Esophagus muscularis mucosa (tissue), 4 donors: Measurements from ENCODE around the gene ZSCAN9. TPM values are rescaled to one million over a fixed set of nuclear protein-coding genes. Genes with fewer than 3 reads are reported as not detected.

Source experiments
- DNase-seq: peaks from one replicate; pipeline ENCODE4 v3.0.0-alpha.2; 2017; ENCODE audit errors: extremely low spot score
- H3K27ac ChIP-seq, 4 donors: fragments of 200-600 bp; sonication (generic); replicated peaks in 1 of 4; 1 replicate in 3 of 4; 2 replicates in 1 of 4; pipeline ENCODE4 v1.5.1; 2016 to 2019; ENCODE audit warnings: mild to moderate bottlenecking in 1 of 4
- H3K27me3 ChIP-seq, 4 donors: fragments of 200-600 bp; sonication (generic); one replicate each; pipeline versions ENCODE4 v1.5.1 to v1.6.0; 2016 to 2019
- H3K36me3 ChIP-seq, 4 donors: fragments of 200-600 bp; sonication (generic); one replicate each; pipeline ENCODE4 v1.5.1; 2016 to 2019
- H3K4me1 ChIP-seq, 4 donors: fragments of 200-600 bp; sonication (generic); one replicate each; pipeline ENCODE4 v1.5.1; 2016 to 2019
- H3K4me3 ChIP-seq, 4 donors: fragments of 200-600 bp; sonication (generic); 1 replicate in 2 of 4; 2 replicates in 2 of 4; pipeline ENCODE4 v1.5.1; 2016 to 2019; ENCODE audit warnings: mild to moderate bottlenecking in 4 of 4, moderate library complexity in 1 of 4
- H3K9me3 ChIP-seq, 4 donors: fragments of 200-600 bp; sonication (generic); 1 replicate in 3 of 4; 2 replicates in 1 of 4; pipeline ENCODE4 v1.5.1; 2016 to 2019
- CTCF ChIP-seq, 3 experiments: fragments of 200-600 bp in 2 of 3; fragments of 450-650 bp in 1 of 3; sonication (generic) in 2 of 3; IDR thresholded peaks; one replicate each; pipeline ENCODE4 v1.5.1; 2017 to 2019; ENCODE audit warnings: antibody characterized with exemption in 3 of 3, mild to moderate bottlenecking in 2 of 3, moderate library complexity in 1 of 3
- EP300 ChIP-seq: sonication (generic); formaldehyde crosslinking; IDR thresholded peaks from one replicate; pipeline ENCODE4 v1.6.1; 2017; ENCODE audit warnings: antibody characterized with exemption
- POLR2A ChIP-seq: fragments of 450-650 bp; IDR thresholded peaks from one replicate; pipeline ENCODE4 v1.6.1; 2017; ENCODE audit warnings: antibody characterized with exemption, moderate library complexity, mild to moderate bottlenecking, low read depth
- POLR2AphosphoS5 ChIP-seq, 2 donors: sonication (generic); formaldehyde crosslinking; IDR thresholded peaks; one replicate each; pipeline ENCODE4 v1.6.1; 2017; ENCODE audit warnings: antibody characterized with exemption in 2 of 2
- WGBS: methylation state at CpG from one replicate; pipeline ENCODE4 v1.1.5; 2018; 5-methylcytosine and 5-hydroxymethylcytosine counted together
- intact Hi-C: fragments of 100-400 bp; cut with DNase I; formaldehyde crosslinking; loops from one replicate; pipeline ENCODE4 v1.15.1; 2023
- total RNA-seq, 4 donors: library from RNA; depleted of rRNA; stranded (reverse); fragments of >200 nt; gene quantifications; one replicate each; pipeline versions ENCODE4 v1.1.0 to v1.2.1, GENCODE V29; 2016

The ZSCAN9 gene
- total RNA-seq, 4 donors from 2014 or later = 11.4 to 15.4 (median 12.0) TPM

DNA sequence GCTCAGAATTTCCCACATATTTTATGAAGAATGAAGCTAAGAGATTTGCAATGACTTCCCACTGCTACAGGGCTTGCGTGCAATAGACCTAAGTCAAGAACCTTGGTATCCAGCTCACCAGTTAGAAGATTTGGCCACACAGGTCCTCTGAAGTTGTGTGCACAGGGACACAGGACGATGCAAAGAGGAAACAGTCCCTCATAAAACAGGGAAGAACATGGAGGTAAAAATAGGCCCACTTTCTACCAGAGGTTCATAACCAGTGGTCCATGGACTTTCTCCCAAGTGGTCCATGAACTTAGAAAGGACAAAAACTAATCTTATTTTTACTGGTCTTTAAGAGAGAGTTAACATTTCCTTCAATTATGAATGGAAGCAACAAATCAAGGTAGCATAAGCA lies 25.7 kb downstream of the ZSCAN9 start:
- WGBS = 40% methylated on average over 1 of the region's 2 CpGs
- intact Hi-C loops = no loop called here
- peaks cover 17 to 33% (median 25%) of the 10 kb centered on the region in 4 donors for H3K4me1 ChIP-seq
- peak overlapping the region; percentile 80 to 87 (median 84) for H3K4me3 ChIP-seq
- no peak for DNase-seq
- H3K36me3 ChIP-seq = peaks cover 11 to 38% (median 34%) of the 10 kb centered on the region in 4 donors
- H3K9me3 ChIP-seq = no peaks in the 10 kb centered on the region
- H3K27me3 ChIP-seq = no peaks in the 10 kb centered on the region
- no peak overlapping the region for H3K27ac ChIP-seq
- TF ChIP-seq EP300 (no peak), CTCF (IDR thresholded peaks at IDR 0.05) (no peak), POLR2AphosphoS5 (IDR thresholded peaks at IDR 0.05) (no peak), POLR2A (no peak)

GRCh38 chr6:28251661-28252008 lies 26.6 kb downstream of the ZSCAN9 start:
- peak overlapping the region; percentile 80 to 87 (median 84) for H3K4me3 ChIP-seq
- H3K36me3 ChIP-seq = peaks cover 9 to 29% (median 25%) of the 10 kb centered on the region in 4 donors
- no peaks in the 10 kb centered on the region for H3K27me3 ChIP-seq
- DNase-seq = no peak
- TF ChIP-seq CTCF (IDR thresholded peaks at IDR 0.05) = no peak
- no peak for TF ChIP-seq POLR2AphosphoS5 (IDR thresholded peaks at IDR 0.05)
- no peak for TF ChIP-seq POLR2A
- no peak for TF ChIP-seq EP300
- peaks cover 17 to 33% (median 25%) of the 10 kb centered on the region in 4 donors for H3K4me1 ChIP-seq
- H3K9me3 ChIP-seq = no peaks in the 10 kb centered on the region
- intact Hi-C loops = no loop called here
- WGBS = 0% methylated on average over 3 of the region's 25 CpGs
- H3K27ac ChIP-seq = peak overlapping the region; percentile 59 to 67 (median 62)

- Histone ChIP-seq H3K27ac (peak within 1 kb of the TSS; percentile 59 to 67 (median 62)), H3K36me3 (peaks cover 9 to 22% (median 19%) of the 10 kb centered on the region in 4 donors), H3K4me3 (peak within 1 kb of the TSS; percentile 80 to 87 (median 84)), H3K9me3 (no peaks in the 10 kb centered on the region), H3K4me1 (peaks cover 17 to 33% (median 25%) of the 10 kb centered on the region in 4 donors), H3K27me3 (no peaks in the 10 kb centered on the region)
- peak; percentile 49 to 78 for TF ChIP-seq POLR2AphosphoS5 (IDR thresholded peaks at IDR 0.05)
- no peak for TF ChIP-seq EP300
- no peak for DNase-seq
- WGBS = 8% methylated on average over 14 of the region's 14 CpGs
- intact Hi-C loops = no loop called here
Measured at GRCh38 chr6:28252009-28252975, 27.2 kb downstream of the ZSCAN9 start, which contains the start of gene ZKSCAN4. ZKSCAN4 (minus strand) TSS chr6:28252269; CDS start chr6:28251980, 289 bp downstream.

DNA sequence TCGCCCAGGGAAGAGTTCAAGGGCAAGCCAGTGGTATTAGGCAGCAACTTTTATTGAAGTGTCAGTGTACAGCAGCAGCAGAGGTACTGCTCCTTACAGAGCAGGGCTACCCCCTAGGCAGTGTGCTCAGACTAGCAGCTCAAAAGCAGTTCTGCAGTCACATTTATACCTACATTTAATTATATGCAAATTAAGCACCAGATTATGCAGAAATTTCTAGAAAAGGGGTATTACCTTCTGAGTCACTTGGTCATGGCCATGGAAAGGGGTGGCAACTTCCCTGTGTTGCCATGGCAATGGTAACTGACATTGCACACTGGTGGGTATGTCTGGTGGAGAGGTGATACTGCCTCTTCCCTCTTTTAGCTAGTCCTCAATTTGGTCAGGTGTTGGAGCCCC lies 29.0 kb downstream of the ZSCAN9 start:
- Histone ChIP-seq H3K27me3 (no peaks in the 10 kb centered on the region), H3K4me3 (no peak overlapping the region), H3K36me3 (peaks cover 0 to 5% (median 2%) of the 10 kb centered on the region in 4 donors), H3K9me3 (peaks cover 0 to under 1% (median 0%) of the 10 kb centered on the region in 4 donors), H3K4me1 (peaks cover 17 to 39% (median 30%) of the 10 kb centered on the region in 4 donors), H3K27ac (no peak overlapping the region)
- intact Hi-C loops = no loop called here
- DNase-seq = no peak
- TF ChIP-seq POLR2A = no peak
- TF ChIP-seq POLR2AphosphoS5 (IDR thresholded peaks at IDR 0.05) = no peak
- TF ChIP-seq CTCF (IDR thresholded peaks at IDR 0.05) = no peak
- TF ChIP-seq EP300 = no peak
- 82% methylated on average over 1 of the region's 1 CpG for WGBS

DNA sequence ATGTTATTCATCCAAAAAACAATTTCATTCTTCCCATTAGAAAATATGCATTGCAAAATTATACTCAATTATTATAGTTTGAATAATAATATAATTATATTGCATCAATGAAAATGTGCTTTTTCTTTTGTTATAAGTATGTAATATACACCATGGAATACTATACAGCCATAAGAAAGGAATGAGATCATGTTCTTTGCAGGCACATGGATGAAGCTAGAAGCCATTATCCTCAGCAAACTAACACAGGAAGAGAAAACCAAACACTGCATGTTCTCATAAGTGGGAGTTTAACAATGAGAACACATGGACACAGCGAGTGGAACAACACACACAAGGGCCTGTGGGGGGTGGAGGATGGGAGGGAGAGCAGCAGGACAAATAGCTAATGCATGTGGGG lies 32.0 kb downstream of the ZSCAN9 start:
- Histone ChIP-seq H3K4me1 (peaks cover 9 to 20% (median 18%) of the 10 kb centered on the region in 4 donors), H3K27me3 (no peaks in the 10 kb centered on the region), H3K27ac (no peak overlapping the region), H3K4me3 (no peak overlapping the region), H3K36me3 (no peaks in the 10 kb centered on the region), H3K9me3 (peaks cover 0 to 22% (median 10%) of the 10 kb centered on the region in 4 donors)
- TF ChIP-seq POLR2A (no peak), POLR2AphosphoS5 (IDR thresholded peaks at IDR 0.05) (no peak), CTCF (IDR thresholded peaks at IDR 0.05) (no peak), EP300 (no peak)
- WGBS = 0% methylated on average over 1 of the region's 1 CpG
- DNase-seq = no peak
- intact Hi-C loops = no loop called here
